ENCODE measurements around the gene ZFAND6.
"Not testable (repeated sequence)": the region's sequence is repeated elsewhere in the genome, so short reads cannot be mapped to it uniquely, and the experiment has no call there.

GRCh38 chr15:80014186-80014585, 45.3 kb upstream of the ZFAND6 start:
- TF ChIP-seq CTCF (conservative IDR thresholded peaks at IDR 0.05 in 1 of 2, IDR thresholded peaks at IDR 0.05 in 1 of 2; ENCODE audit: extremely low read depth in 1 of 2, insufficient read depth in 1 of 2, low read depth in 1 of 2, low read length in 2 of 2); EZH2 (IDR thresholded peaks at IDR 0.05; ENCODE audit: borderline replicate concordance, low read length): not testable (repeated sequence)

All from mammary epithelial cell (primary cell).